HG03558 (cell line): ENCODE results near the gene MOV10L1.

ENCODE experiments used
- ATAC-seq: cut with Tn5 transposase; IDR thresholded peaks from one replicate; pipeline ENCODE4 v1.9.1; 2021; ENCODE audit warnings: moderate number of reproducible peaks; ENCODE audit not compliant: unreplicated experiment; ENCODE audit errors: extremely low read depth

Gene MOV10L1

DNA sequence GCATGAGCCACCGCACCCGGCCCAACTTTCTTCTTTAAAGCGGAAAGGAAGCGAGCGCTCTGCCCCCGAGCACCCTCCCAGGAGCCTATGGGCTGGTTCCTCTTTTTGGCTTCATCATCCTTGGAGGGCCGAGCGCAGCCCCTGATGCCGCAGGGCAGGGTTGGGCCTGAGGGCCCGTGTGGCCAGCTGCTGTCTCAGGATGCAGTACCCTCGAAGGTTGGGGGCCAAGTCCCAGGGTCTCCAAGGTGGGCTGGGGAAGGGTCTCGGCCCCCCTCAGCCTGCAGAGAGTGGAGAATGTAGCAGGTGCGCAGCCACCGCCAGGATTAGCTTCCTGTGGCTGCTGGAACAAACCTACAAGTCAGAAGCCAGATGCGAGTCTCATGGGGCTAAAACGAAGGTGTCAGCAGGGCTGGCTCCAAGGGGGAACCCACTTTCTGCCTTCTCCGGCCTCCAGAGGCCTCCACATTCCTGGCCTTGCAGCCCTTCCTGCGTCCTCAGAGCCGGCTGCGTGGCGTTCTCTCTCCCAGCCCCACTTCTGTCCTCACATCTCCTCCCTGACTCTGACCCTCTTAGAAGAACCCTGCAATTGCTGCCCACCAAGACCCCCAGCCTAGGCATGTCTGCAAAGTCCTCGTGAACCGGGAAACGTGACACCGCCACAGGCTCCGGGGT, 83.6 kb downstream of the MOV10L1 start:
- ATAC-seq = no peak

DNA sequence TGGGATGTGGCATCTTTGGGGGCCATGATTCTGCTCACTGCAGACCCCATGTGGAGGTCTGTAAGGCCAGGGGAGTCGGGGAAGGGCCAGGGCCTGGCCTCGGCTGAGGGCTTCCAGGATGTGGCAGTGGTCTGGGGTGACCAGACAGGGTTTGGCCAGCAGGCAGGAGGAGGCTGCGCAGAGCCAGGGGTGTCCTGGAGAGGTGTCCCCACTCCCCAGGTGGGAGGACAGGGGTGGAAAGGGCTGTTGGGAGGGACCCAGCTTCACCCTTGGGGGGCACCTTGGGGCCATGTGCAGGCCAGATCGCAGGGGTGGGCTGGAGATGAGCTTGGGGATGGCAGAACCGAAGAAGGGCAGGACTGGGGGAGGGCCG, 84.2 kb downstream of the MOV10L1 start:
- ATAC-seq = no peak

DNA sequence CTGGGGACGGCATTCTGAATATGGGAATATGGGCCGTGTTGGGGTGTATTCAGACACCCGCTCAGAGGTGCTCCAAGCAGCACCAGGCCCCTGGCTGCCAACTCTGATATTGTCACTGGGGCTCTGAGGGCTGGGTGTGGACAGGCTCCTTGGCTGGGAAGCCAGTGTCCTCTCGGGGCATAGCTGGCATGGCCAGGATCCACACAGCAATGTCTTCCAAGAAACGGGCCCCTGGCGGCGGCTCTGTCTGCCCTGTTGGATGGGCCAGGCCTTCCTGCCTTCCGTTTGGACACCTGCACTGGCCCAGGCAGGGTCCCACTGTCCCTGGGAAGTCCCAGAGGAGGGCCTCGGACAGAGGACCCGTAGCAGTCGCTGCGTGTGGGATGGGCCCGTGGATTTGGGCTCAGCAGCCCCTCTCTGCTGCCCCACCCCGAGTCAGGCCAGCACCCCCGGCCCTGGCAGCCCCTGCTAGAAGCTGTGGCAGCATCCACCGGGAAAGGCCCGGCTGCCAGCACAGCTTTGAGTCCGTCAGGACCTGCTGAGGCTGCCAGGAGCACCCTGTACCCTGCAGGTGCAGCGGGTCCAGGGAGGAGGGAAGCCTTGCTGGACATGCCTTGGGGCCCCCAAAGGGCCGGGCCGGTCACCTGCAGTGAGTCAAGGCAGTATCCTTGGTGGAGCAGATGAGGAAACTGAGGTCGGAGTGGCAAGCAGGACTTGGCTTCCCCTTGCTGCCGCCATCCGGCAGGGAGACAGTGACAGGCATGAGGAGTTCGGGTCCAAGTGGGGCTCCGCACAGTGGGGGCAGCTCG, 84.8 kb downstream of the MOV10L1 start:
- no peak for ATAC-seq

DNA sequence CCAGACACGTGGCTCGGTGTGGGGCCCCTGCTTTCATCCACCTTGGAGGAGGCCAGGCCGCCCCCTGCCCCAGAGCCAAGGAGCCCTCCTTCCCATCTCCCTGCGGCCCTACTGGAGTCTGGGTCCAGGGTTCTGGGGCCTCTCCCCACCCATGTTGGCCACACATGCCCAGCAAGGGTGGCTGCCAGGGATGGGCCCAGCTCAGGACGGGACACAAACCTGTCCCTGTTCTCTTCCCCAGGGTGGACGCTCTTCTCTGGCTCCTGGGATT, 85.3 kb downstream of the MOV10L1 start:
- ATAC-seq = no peak

DNA sequence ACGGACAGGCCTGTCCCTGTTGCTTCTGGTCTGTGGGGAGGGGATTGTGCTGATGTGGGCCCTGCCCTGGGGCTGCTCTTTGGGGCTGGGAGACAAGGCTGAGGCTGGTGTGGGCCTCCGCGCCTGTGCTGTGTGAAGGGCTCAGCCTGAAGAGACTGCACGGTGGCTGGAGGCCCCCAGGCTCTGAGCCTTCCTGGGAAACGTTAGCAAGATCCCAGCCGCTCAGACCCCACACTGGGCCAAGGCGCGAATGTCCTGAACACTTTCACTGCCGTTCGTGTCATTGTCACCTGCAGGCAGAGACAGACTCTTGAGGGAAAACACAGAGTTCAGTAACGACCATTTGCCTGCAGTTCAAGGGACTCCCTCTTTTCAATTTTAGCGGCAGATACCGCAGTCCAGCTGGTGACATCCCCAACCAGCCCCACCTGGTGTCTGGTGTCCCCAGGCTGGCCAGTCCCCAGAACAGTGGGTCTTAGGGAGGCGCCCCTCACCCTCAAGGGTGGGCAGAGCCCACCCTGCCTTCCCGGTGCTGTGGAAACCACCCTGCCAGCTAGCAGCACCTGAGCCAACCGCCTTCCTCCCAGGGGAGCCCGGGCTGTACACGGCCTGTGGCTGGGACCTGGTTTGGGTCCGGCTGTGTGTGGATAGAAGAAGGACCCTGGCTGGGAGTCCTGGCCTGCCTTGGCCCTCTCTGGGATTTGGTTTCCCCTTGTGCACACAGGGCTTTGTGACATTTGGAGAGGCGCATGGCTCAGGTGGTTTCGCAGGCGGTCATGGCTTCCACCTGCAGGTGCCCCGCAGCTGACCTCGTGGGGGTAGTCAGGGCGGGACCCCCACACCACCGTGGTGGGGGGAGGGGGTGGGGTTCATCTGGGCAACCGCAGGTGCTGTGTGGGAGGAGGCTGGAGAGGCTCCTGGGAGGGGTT, 86.4 kb downstream of the MOV10L1 start:
- ATAC-seq = no peak

DNA sequence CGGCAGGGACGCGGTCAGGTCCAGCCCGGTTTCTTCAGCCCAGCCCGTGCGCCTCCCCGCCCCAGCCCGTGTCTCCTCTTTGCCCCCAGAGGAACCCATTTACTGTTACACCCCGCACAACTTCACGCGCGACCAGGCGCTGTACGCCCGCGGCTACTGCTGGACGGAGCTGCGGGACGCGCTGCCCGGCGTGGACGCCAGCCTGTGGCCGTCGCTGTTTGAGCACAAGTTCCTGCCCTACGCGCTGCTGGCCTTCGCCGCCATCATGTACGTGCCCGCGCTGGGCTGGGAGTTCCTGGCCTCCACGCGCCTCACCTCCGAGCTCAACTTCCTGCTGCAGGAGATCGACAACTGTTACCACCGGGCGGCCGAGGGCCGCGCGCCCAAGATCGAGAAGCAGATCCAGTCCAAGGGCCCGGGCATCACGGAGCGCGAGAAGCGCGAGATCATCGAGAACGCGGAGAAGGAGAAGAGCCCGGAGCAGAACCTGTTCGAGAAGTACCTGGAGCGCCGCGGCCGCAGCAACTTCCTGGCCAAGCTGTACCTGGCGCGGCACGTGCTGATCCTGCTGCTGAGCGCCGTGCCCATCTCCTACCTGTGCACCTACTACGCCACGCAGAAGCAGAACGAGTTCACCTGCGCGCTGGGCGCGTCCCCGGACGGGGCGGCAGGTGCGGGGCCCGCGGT, 87.2 kb downstream of the MOV10L1 start:
- ATAC-seq = no peak

DNA sequence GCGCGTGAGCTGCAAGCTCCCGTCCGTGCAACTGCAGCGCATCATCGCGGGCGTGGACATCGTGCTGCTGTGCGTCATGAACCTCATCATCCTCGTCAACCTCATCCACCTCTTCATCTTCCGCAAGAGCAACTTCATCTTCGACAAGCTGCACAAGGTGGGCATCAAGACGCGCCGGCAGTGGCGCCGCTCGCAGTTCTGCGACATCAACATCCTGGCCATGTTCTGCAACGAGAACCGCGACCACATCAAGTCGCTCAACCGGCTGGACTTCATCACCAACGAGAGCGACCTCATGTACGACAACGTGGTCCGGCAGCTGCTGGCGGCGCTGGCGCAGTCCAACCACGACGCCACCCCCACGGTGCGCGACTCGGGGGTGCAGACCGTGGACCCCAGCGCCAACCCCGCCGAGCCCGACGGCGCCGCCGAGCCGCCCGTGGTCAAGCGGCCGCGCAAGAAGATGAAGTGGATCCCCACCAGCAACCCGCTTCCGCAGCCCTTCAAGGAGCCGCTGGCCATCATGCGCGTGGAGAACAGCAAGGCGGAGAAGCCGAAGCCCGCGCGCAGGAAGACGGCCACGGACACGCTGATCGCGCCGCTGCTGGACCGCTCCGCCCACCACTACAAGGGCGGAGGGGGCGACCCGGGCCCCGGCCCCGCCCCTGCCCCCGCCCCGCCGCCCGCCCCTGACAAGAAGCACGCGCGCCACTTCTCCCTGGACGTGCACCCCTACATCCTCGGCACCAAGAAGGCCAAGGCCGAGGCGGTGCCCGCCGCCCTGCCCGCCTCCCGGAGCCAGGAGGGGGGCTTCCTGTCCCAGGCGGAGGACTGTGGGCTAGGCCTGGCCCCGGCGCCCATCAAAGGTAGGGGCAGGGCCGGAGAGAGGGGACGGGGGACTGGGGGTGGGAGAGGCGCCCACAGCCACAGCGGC, 88.0 kb downstream of the MOV10L1 start:
- ATAC-seq = no peak

DNA sequence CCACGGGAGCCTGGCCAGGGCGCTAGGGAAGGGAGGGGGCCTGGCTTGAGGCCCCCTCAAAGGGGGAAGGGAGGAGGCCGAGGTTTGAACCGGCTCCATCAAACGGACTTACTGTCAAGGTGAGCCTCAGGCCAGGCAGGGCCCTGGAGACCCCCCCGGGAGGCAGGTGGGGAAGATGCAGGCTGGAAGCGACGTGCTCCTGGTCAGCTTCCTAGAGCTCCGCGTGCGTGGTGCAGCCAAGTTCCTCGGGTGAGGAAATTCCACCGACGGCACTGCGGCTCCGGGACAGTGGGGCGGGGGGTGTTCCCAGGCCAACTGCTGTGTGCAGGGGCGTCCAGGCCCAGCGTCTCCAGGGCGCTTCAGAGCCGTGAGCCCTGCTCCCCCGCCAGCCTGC, 88.7 kb downstream of the MOV10L1 start:
- no peak for ATAC-seq

DNA sequence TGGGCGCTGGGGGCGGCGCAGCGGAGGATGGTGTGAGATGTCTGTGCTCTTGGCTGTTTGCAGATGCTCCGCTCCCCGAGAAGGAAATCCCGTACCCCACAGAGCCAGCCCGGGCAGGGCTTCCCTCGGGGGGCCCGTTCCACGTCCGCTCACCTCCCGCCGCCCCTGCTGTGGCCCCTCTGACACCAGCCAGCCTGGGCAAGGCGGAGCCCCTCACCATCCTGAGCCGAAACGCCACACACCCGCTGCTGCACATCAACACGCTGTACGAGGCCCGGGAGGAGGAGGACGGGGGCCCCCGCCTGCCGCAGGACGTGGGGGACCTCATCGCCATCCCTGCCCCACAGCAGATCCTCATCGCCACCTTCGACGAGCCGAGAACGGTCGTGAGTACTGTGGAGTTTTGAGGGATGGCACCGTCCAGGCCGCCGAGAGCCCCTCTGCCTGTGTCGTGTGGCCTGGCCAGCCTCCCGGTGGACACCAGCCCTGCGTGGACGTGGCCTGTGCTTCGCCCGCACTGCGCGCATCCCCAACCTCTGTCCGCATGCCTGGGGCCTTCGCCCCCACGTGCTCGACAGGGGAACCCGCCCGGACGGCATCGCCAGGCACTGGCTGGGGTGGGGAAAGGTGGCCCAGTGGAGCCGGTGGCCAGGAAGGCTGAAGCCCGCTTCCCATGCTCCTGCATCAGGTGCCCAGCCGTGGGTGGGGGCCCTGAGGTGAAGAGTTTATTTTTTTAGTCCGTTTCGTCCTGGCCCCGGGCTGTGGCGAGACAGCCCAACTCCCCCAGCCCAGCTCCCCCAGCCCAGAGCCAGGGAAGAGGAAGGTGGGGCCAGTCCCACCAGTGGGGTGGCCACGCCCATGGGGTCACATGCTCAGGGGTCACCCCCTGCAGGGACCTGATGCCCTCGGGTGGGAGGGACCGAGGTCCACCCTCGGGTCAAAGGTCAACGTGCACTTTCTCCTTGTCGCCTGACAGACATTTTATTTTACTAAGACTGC, 89.4 kb downstream of the MOV10L1 start:
- ATAC-seq = no peak

DNA sequence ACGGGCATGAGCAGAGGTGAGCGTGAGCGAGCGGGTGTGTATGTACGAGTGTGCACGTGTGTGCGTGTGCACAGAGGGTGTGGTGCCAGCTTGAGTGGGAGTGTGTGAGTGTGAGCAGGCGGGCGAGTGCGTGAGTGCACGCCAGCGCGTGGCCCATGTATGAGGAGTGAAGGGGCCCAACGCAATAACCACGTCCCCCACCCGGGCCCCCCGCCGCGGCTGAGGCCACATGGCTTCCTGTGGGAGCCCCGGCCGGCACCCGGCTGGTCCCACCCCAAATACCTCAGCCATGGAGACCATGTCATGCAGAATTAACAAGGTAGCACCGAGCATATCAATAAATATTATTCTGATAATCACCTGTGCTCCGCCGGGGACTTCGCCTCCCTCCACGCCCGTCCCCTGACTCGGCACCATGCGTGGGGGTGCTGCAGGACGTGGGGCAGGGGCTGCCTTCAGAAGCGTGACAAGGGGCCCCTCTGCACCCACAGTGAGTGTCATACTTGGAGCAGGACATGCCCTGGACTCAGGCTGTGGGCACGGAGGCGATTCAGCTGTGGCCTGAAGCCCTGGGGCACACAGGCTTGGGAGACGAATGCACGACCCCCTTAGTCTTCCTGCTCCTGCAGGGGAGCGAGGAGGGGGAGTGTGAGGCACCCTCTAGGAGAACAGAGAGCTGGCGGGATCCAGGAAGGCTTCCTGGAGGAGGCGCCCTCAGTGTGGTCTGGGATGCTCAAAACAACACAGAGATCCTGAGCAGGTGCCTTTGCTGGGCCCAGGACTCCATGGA, 90.3 kb downstream of the MOV10L1 start:
- ATAC-seq = no peak

DNA sequence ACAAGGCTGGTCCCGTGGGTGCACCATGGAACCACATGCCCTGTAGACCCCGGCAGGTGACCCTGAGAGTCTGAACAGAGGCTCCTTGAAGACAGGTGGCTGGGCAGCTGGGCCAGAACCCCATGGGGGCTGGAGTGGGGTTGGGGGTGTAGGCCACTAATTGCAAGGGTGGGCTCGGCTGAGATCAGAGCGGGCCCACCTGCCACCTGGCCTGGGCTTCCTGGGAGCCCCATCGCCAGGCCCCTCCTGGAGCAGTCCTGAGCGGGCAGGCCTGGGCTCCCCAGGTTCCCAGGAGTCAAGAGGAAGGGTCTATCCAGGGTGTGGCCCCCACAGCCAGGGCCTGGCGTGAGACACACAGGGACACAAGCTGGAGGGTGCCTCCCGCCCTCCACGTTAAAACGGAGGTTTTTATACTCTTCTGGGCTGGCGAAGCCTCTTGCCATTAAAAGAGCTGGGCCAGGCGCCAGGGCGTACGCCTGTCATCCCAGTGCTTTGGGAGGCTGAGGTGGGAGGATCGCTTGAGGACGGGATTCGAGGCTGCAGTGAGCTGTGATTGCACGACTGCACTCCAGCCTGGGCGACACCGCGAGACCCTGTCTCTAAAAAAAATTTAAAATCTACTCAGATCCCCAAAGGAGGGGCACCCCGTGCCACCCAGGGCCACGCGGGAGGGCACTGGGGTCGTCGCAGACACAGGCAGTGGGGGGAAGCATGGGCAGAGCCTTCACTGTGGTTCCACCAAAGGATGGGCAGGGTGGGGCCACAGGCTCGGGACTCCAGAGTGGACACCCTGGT, 91.1 kb downstream of the MOV10L1 start:
- ATAC-seq = no peak

DNA sequence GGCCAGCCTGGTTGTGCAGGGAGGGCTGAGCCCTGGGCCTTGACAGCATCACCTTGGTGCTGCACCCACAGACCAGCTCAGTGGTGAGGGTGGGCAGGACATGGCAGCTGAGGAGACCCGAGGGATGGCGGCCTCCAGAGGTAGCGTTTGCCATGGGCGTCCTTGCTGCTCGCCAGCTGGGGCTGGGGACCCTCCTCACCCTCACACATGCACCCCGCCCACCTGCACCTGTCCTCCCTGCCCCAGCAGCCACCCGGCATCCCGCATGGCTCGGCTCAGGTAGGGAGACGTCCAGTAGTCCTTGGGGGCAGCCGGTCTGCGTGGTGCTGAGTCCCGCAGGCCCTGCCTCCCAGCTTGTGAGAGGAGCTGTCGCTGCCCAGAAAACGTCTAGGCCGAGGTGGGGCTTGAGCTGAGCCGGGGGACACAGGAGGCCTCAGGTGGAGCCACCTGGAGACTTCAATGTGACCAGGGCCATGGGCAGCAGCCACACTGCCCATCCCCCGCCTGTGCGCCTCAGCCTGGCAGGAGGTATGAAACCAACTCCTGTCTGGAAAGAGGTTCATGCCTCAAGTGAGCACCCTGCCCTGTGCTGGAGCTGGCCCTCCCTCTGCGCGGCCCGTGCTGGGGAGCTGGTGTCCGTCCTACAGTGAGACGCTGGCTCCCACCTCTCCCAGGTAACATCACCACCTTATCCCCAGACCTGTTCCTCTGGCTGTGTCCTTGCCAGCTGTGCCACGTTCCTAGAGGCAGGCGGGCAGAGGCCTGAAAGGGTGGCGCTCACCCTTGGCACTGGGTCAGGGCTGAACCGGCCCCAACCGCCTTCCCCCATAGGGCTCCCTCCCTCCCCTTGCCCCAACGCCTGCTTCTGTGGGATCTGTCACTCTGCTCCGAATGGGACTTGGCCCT, 92.6 kb downstream of the MOV10L1 start:
- no peak for ATAC-seq

DNA sequence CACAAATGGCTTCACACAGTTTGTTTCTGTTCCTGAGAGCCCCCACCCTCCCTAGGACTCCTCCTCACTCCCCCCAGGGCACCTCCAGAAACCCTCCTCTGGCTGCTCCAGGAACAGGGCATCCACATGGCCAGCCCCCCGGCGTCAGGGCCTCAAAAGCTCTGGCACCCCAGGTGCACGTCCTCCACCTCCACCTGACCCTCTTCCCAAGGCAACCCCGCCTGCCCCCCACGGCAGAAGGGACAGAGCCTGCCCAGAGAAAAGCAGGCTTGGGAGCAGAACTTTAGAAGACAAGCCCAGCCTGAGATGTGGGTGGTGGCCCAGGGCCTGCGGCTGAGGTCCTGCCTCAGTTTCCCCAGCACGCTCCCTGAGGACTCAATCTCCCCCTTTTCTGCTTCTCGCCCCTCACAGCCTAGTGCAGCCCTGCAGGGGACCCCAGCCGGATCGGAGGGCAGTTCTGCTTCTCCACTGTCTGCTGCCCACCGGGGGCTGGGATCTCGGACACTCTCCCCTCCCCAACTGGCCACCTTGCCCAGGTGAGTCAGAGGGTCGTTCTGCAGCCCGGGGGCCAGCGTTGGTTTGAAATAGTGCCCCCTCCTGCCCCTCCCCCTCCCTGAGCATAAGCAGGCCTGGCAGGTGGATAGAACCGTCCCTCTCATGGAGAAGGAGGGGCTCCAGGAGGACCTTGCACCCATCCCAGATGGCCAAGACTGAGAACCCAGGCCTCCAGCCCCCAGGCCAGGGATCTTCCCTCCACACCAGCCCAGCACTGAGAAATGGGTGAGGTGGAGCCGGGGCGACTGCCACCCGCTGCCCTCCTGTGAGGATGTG, 93.5 kb downstream of the MOV10L1 start:
- no peak for ATAC-seq

DNA sequence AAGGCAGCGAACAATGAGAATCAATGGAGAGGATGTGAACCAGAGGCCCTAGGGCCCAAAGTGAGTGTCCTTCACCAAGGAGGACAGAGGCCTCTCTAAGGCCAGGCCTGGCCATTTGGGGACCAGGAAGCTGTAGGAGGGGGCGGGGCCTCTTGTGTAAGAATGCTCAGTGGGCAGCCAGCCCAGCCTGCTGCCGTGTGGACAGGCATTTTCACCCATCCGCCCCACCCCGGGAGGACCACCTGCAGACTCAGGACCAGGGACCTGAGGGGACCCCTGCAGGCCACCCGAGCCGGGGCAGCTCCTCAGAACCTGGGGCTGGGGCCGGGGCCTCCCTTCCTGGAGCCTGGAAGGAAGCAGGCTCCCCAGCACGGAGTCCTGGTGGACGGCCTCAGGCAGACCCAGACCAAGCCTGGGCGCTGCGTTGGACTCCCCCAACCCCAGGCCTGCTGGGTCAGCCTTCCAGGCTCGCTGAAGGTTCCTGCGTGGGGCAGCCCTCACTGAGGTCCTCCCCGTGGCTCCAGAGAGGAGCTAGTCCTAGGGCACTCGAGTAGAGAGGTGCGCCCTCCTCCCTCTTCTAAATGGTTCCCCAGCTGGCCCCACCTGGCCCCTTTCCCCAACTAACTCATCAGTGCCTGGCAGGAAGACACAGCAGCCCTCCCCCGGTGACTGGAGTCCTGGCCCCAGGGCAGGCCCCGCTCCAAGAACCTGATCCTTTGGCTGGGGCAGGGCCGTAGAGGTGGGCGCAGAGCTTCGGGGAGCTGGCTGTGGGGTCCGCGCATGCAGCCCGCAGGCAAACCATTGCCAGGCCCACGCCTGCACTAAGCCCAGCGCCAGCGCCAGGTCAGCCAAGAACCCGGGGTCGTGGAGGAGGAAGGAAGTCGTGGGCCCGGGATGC, 94.4 kb downstream of the MOV10L1 start:
- no peak for ATAC-seq
